HG02623 (cell line): ENCODE measurements around the gene SET.

Source experiments
- ATAC-seq: cut with Tn5 transposase; IDR thresholded peaks from one replicate; pipeline ENCODE4 v1.9.1; 2021; ENCODE audit warnings: moderate library complexity; ENCODE audit not compliant: unreplicated experiment

SET gene

DNA sequence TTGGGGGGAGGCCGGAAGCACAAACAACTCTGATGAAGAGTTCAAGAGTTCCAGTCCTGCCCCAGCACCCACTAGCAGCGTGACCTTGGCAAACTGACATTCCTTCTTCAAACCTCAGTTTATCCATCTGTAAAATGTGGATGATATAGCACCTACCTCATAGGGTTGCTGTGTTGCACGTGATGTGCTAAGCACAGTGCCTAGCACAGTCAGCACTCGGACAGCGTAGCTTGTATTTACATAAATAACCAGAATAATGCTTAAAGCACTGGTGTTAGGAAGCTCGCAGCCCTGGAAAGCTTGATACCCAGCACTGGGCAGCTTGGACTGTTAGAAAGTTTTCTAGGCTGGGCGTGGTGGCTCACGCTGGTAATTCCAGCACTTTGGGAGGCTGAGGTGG is 18.4 kb downstream of the SET start:
- ATAC-seq: no peak

DNA sequence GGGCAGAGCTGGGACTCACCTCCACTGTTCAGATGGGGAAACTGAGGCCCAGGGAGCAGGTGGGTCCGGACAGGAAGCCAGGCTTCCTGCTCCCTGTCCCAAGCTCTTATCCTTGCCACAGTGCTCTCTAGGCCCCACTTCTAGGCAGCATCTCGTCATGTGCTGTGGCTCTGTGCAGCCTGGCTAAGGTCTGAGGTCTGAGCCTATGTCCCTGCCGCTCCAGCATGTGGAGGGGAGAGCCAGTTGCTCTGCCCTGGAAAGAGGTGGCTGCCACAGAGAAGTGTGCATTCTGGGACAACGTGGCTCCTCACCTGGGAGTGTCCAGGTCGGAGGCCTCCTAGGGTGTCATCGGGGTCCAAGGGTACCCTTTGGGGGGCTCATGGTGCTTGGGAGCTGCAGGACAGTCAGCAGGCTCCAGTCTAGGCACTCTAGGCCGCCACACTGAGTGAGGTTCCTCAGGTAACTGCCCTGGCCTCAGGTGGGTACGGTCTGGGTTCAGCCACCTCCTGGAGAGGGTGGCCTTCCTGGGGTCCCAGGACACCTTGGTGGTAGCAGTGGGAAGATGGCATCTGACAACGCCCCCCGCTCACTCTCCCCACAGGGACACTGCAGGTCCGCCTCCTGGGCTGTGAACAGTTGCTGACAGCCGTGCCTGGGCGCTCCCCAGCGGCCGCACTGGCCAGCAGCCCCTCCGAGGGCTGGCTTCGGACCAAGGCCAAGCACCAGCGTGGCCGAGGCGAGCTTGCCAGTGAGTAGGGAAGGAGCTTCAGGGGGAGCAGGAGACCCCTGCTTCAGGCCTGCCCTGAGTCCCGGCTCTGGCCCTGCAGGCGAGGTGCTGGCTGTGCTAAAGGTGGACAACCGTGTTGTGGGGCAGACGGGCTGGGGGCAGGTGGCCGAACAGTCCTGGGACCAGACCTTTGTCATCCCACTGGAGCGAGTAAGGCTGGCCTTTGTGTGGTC is 23.7 kb downstream of the SET start:
- ATAC-seq: no peak

GRCh38 chr9:128713411-128713780 is 24.4 kb downstream of the SET start:
- no peak for ATAC-seq

DNA sequence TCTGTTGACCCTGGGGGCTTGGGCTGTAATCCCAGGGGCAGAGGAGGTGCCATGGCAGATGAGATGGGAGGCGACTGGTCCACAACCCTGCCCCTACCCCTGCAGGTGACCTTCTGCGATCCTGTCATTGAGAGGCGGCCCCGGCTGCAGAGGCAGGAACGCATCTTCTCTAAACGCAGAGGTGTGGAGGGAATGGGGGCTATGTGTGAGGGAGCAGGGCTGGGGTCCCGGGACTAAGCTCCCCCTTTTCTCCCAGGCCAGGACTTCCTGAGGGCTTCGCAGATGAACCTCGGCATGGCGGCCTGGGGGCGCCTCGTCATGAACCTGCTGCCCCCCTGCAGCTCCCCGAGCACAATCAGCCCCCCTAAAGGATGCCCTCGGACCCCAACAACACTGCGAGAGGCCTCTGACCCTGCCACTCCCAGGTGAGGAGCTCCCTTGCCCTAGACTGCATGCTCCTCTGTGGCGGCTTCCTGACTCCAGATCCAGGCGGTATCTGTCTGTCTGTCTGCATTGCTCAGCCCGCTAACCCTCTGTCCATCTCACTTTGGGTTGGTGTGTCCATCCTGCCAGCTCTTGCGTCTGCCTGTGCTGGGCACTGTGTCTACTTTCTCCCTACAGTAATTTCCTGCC is 25.0 kb downstream of the SET start:
- no peak for ATAC-seq

- no peak for ATAC-seq
These were observed 25.8 kb downstream of the SET start for GRCh38 chr9:128714586-128715435.

GRCh38 chr9:128715436-128715750 is 26.4 kb downstream of the SET start:
- no peak for ATAC-seq

DNA sequence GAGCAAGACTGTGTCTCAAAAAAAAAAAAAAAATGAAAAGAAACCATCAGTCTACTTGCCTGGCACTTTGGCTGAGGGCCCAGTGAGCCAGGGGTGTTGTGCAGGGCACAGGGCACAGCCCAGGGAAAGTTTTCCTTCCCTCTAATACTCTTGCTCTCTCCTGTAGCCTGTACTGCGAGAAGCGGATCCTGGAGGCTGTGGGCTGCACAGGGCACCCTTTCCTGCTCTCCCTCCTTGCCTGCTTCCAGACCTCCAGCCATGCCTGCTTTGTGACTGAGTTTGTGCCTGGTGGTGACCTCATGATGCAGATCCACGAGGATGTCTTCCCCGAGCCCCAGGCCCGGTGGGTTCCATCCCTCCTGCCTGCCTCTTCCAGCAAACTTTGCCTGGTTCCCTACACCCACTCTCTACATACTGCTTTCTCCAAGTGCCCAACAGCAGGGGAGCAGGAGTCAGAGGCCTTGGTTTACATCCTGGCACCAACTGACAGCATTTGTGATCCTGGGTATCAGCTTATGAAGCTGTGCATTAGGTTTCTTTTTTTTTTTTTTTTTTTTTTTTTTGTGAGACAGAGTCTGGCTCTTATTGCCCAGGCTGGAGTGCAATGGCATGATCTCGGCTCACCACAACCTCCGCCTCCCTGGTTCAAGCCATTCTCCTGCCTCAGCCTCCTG is 27.7 kb downstream of the SET start:
- ATAC-seq: no peak

GRCh38 chr9:128718047-128718446 is 29.0 kb downstream of the SET start:
- no peak for ATAC-seq

DNA sequence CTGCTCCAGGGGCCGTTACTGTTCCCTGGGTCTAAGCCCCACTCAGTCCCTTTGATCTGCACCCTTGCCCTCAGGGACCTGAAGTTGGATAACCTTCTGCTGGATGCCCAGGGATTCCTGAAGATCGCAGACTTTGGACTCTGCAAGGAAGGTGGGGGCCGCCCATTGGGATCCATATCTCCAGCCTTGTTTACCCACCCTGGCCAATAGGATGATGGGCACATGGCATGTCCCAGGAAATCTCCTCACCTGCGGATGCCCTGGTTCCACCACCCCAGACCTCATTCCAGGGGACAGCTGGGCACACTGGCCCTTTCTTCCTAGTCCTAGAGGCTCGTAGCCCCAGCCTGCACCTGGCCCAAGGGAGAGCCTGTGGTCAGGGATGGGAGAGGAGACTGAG is 29.5 kb downstream of the SET start:
- no peak for ATAC-seq

- no peak for ATAC-seq
These were observed 31.0 kb downstream of the SET start for GRCh38 chr9:128719919-128720605.

DNA sequence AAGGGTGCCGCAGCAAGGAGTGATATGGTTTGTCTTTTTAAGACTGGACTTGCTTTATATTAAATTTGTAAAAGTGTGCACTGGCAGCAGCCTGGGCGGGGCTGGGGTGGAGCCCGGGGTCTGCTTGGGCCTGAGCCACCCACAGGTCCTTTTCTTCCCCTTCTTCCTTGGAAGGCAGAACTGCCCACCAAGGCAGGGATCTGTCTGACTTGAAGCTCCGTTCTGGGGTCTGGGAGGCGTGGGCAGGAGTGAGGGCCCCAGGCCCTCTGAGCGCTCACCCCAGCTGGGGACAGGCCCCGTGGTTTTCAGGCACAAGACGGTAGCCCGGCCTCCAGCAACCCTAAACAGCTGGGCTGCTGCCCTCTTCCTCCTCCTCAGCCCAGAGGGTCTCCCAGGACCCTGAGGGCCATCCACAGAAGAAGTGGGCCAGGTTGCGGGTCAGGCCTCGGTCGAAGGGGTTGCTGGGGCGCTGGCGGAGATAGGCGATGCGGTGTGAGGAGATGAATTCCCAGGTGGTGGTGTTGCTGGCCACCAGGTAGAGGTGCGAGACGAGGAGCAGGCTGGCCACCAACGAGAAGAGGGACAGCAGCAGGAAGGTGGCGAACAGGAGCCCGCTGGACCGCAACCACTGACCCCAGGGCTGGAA is 31.9 kb downstream of the SET start:
- no peak for ATAC-seq

- ATAC-seq: no peak
These were observed 32.5 kb downstream of the SET start for GRCh38 chr9:128721487-128722010.

- no peak for ATAC-seq
These were observed 33.6 kb downstream of the SET start for GRCh38 chr9:128722380-128723351.

DNA sequence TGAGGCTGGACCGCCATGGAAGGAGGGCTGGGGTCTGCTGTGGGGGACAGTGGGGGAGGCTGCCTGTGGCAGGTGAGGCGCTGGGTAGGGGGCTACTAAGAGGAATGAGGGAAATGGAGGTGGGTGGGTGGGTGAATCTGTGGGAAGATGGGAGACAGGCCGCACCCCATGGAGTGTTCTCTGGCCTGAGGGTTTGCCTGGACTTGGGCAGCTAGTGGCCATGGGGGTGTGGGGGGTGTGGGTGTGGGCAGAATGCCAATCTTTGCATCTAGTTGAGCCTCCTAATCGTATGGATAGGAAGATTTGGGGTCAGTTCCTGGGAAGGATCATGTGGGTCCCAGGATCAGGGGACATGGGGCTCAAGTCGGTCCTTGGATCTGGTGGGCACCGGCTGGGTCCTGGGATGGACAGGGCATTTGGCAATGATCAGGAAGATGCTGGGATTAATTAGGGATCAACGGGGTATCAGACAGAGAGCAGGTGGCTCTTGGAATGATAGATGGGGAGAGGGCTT is 34.4 kb downstream of the SET start:
- ATAC-seq: no peak

DNA sequence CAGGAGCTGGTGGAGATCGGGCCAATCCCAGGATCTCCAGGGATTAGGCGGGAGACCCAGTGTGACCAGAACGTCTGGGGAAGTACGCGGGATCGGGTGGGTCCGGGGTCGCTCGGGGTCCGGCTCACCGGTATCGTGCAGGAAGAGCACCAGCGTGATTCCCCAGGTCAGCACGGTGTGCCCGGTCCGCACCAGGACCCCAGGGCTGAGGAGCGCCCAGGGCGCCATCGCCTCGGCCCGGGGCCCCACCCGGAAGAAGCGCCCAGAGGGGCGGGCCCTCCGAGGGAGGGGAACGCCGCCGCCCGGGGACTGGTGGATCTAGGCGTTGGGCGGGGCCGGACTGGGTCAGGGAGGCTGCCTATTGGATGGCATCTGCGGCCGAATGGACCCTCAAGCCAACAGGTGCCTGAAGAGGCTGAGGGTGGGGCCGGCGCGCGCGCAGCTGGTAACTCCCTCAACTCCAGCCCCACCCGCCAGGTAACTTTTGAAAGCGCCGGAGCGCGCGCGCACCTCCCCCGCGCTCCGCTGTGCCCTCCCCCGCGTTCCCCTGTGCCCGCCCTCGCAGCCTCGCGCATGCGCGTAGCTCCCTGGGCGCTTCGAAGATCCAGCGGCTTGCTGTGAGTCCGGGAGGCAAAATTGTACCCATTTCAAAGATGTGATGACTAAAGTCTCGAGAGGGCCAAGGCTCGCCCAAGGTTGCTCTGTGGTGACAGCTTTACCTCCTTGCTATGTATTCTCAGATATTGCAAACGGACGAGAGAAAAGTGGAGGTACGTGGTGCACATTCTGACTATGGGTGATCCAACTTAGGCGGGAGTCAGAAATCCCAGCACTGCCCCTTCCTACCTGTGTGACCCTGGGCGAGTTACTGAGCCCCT is 35.1 kb downstream of the SET start, which contains the start of gene ZDHHC12:
Gene ZDHHC12, minus strand, starts transcription at position 262 of the 878 bp plus-strand sequence. Its CDS starts 34 bp downstream, at position 228.
- peak; percentile 96 for ATAC-seq

- ATAC-seq: no peak
These were observed 35.8 kb downstream of the SET start for GRCh38 chr9:128724744-128725211.

- no peak for ATAC-seq
These were observed 38.7 kb downstream of the SET start for GRCh38 chr9:128727640-128728248.
